Measurements from ENCODE around the gene AUTS2. TPM values are rescaled to one million over a fixed set of nuclear protein-coding genes. Genes with fewer than 3 reads are reported as not detected.

Gene AUTS2
- total RNA-seq, 1 donor from 2014 or later, result 5.2 TPM

DNA sequence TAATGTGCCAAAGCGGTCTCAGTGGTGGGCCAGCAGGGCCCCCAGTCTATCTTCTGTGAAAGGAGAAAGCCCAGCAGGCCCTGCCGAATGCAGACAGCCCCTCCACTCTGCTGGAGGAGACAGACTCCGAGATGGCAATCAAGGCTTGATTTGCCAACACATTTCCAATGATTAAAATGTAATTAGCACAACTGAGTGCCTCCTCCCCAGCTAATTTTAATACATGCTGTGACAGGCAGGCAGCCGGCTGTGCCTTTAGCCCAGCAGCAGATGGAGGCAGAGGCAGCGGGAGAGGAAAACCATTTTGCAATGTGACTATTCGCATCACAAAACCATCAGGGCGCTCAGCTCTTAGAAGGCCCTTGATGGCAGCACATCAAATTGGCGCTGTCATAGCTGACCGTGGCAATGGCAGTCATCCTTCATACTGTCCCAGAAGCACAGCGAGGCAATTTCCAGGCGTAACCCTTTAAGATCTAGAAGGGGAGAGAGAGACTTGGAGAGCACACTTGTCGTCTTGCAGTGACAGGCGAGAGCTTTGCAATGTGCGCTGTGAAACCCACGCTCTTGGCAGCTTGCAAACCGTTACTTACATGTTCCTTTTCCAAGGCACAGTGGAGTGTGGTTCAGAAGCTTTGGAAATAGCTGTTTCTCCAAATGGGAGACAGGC, 818.8 kb downstream of the AUTS2 start:
- DNase-seq (no peak), ATAC-seq (ENCODE audit: poor library complexity) (peak; percentile 15)
- intact Hi-C loops (cut with DNase I), result no loop called here

GRCh38 chr7:70419526-70420380, 821.5 kb downstream of the AUTS2 start:
- ATAC-seq (ENCODE audit: poor library complexity) (no peak), DNase-seq (no peak)
- intact Hi-C loops (cut with DNase I), result no loop called here

GRCh38 chr7:70420381-70420662, 822.0 kb downstream of the AUTS2 start:
- intact Hi-C loops (cut with DNase I), result no loop called here
- no peak for ATAC-seq (ENCODE audit: poor library complexity)
- no peak for DNase-seq

DNA sequence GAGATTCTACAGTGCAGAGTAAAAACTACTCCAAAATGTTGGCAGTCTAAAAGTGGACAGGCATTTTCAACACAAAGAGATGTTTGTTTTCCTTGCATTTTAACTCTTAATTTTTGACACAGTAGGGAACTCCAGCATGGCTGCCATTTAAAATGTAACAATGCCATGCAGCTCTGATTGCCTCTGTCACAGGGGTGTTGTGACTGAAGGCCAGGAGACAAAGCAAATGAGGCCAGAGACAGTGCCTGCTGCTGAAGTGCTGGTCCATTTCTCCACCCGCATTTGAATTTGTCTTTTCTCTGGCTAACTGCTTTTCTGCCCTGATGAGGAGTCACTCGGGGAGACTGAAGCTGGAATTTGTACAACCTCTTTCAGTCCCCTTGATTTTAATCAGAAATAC, 823.0 kb downstream of the AUTS2 start:
- DNase-seq (no peak), ATAC-seq (ENCODE audit: poor library complexity) (no peak)
- intact Hi-C loops (cut with DNase I), result no loop called here

GRCh38 chr7:70426249-70426880, 828.1 kb downstream of the AUTS2 start:
- no peak for DNase-seq
- no peak for ATAC-seq (ENCODE audit: poor library complexity)
- intact Hi-C loops (cut with DNase I), result no loop called here

- DNase-seq (no peak), ATAC-seq (ENCODE audit: poor library complexity) (no peak)
- intact Hi-C loops (cut with DNase I), result no loop called here
These were observed 834.3 kb downstream of the AUTS2 start for GRCh38 chr7:70432567-70433001.

- no peak for DNase-seq
- ATAC-seq (ENCODE audit: poor library complexity), result no peak
- intact Hi-C loops (cut with DNase I), result no loop called here
These were observed 836.1 kb downstream of the AUTS2 start for GRCh38 chr7:70434376-70434775.

- ATAC-seq (ENCODE audit: poor library complexity) (no peak), DNase-seq (no peak)
- intact Hi-C loops (cut with DNase I), result no loop called here
These were observed 836.5 kb downstream of the AUTS2 start for GRCh38 chr7:70434821-70435220.

DNA sequence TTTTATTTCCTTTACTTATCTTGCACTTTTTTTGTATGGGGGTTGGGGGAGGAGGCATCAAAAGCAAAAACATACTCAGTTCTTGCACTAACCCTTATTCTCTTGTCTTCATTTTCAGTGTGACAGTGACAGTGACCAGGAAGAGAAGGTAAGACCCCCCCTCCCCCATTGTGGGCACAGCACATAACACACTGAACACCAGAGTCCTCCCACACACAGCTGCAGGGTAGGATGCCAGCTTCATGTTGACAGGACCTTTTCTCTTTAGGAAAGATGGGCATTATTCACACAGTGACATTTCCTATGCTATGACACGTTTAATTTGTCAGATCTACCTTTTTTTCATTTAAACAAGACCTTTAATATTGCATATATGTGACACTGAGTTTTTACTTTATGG, 837.4 kb downstream of the AUTS2 start:
- DNase-seq, result no peak
- intact Hi-C loops (cut with DNase I), result no loop called here
- ATAC-seq (ENCODE audit: poor library complexity), result no peak

GRCh38 chr7:70436790-70437350, 838.6 kb downstream of the AUTS2 start:
- intact Hi-C loops (cut with DNase I), result no loop called here
- ATAC-seq (ENCODE audit: poor library complexity), result no peak
- no peak for DNase-seq

- no peak for ATAC-seq (ENCODE audit: poor library complexity)
- no peak for DNase-seq
- intact Hi-C loops (cut with DNase I), result no loop called here
These were observed 841.4 kb downstream of the AUTS2 start for GRCh38 chr7:70439651-70440050.

DNA sequence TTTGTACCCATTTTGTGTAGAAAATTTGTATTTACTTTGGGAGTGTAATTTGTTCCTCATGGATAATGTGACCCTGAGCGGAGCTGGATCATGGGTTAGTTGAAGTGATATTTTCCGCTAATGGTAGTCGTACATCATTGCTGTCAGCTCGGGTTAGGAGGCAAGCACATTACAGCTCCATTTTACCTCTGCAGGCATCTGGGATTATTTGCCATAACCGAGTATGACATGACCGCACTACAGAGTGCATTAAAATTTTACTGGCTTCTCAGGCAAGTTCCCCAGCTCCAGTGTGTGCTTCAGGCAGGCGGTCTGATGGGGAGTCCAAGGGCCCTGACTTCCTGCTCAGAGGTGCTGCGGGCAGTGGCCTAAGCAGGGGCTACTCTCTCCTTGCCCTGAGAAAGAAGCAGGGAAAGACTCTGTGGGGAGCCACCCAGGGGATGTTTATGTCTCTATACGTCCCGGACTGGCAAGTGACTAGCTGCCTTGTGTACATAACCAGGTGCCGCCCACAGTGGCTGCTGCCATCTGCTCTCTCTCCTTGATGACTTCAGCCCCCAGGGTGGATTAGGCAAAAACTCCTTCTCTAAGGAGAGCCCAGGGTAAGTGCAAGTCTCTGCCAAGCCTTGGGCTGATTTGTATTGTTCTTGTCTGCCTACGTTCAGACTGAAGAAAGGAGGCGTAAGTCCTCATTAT, 848.3 kb downstream of the AUTS2 start:
- ATAC-seq (ENCODE audit: poor library complexity), result no peak
- no peak for DNase-seq
- intact Hi-C loops (cut with DNase I), result no loop called here

DNA sequence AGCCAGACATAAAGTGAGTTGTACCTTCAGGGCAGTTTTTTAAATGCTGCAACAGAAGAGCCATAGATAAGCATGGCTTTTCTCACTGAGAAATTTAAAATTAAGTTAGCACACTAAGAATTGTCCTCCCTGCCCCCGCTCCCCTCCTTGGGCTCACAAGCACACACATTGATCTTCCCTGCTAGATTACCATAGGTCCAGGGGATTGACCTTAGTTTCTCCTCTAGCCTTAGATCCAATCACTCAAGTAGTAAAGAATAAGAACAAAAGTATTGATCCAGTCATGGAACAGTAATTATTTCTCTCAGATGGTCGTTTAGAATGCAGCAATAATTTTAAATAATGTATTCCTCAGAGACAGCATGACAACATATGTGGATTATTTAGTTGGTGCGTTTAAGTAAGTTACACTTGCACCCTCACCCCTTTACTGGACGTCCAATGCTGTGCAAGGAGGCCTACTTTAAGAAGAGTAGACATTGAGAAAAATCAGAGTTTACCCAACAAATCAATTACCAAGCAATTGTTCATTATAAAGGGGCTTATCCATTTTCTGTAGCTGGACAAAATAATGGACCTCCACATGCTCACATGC, 850.1 kb downstream of the AUTS2 start:
- intact Hi-C loops (cut with DNase I), result no loop called here
- ATAC-seq (ENCODE audit: poor library complexity), result no peak
- DNase-seq, result no peak

GRCh38 chr7:70450731-70451130, 852.5 kb downstream of the AUTS2 start:
- ATAC-seq (ENCODE audit: poor library complexity) (no peak), DNase-seq (no peak)
- intact Hi-C loops (cut with DNase I), result no loop called here

- intact Hi-C loops (cut with DNase I), result no loop called here
- DNase-seq (no peak), ATAC-seq (ENCODE audit: poor library complexity) (no peak)
These were observed 857.6 kb downstream of the AUTS2 start for GRCh38 chr7:70455925-70456324.

- DNase-seq (no peak), ATAC-seq (ENCODE audit: poor library complexity) (no peak)
- intact Hi-C loops (cut with DNase I), result no loop called here
These were observed 858.4 kb downstream of the AUTS2 start for GRCh38 chr7:70456719-70457118.

GRCh38 chr7:70457482-70457881, 859.2 kb downstream of the AUTS2 start:
- DNase-seq (no peak), ATAC-seq (ENCODE audit: poor library complexity) (no peak)
- intact Hi-C loops (cut with DNase I), result no loop called here

- intact Hi-C loops (cut with DNase I), result no loop called here
- ATAC-seq (ENCODE audit: poor library complexity) (no peak), DNase-seq (no peak)
These were observed 859.8 kb downstream of the AUTS2 start for GRCh38 chr7:70457883-70458680.
